HCEC 1CT (cell line): Measurements from ENCODE around the gene ZDHHC14.
"Not testable (repeated sequence)": the region's sequence is repeated elsewhere in the genome, so short reads cannot be mapped to it uniquely, and the experiment has no call there.

Experiments
- DNase-seq: peaks from one replicate; pipeline ENCODE4 v3.0.0-alpha.2; 2017

Gene ZDHHC14

GRCh38 chr6:157380779-157381561 lies at the start of gene ZDHHC14:
Gene ZDHHC14, plus strand, starts transcription at chr6:157381190.
- peak; percentile 82 for DNase-seq

- DNase-seq, result no peak
Measured at GRCh38 chr6:157332813-157333212, 48.2 kb upstream of the ZDHHC14 start.

- no peak for DNase-seq
Measured at GRCh38 chr6:157333537-157333936, 47.5 kb upstream of the ZDHHC14 start.

- no peak for DNase-seq
Measured at GRCh38 chr6:157333956-157334355, 47.0 kb upstream of the ZDHHC14 start.

GRCh38 chr6:157335829-157336228 lies 45.2 kb upstream of the ZDHHC14 start:
- DNase-seq, result no peak

GRCh38 chr6:157337276-157337675 lies 43.7 kb upstream of the ZDHHC14 start:
- DNase-seq, result not testable (repeated sequence)

- no peak for DNase-seq
Measured at GRCh38 chr6:157337751-157338150, 43.2 kb upstream of the ZDHHC14 start.

DNA sequence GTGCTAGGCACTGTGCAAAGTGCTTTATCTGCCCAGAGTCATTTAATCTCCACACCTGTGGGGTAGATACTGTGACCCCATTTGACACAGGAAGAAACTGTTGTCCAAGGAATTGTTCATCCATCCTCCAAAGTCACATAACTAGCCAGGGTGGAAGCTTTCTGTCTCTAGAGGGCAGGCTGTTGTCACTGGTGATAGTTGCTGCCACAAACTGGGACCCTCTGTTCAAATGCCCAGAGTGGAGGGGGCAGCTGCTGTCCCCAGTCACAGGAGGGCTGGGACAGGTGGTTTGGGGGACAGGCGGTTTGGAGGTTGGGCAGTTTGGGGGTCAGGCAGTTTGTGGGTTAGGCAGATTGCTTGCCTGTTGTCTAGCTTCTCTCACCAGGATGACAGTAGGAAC lies 41.6 kb upstream of the ZDHHC14 start:
- DNase-seq, result no peak

GRCh38 chr6:157343732-157344131 lies 37.3 kb upstream of the ZDHHC14 start:
- no peak for DNase-seq

GRCh38 chr6:157346373-157346772 lies 34.6 kb upstream of the ZDHHC14 start:
- no peak for DNase-seq

- DNase-seq, result no peak
Measured at GRCh38 chr6:157358287-157358686, 22.7 kb upstream of the ZDHHC14 start.

- DNase-seq, result no peak
Measured at GRCh38 chr6:157361886-157362285, 19.1 kb upstream of the ZDHHC14 start.

DNA sequence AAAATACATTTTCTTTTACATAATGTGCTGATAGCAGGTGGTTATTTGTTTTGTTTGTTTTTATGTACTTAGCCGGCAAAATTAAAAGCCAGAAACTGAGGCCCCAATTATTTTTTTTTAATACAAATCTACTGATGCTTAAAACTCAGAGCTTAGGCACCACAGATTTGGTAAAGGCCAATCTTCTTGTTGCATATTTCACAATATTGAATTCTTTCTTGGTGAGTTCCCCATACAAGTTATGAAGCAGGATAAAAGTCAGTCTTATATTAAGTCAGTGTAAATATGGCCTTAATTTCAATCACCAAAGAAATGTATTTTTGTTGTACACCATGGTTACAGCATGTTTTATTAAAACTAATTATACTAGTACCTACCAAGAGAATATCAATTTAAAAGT lies 16.3 kb upstream of the ZDHHC14 start:
- no peak for DNase-seq

GRCh38 chr6:157366648-157367047 lies 14.3 kb upstream of the ZDHHC14 start:
- no peak for DNase-seq

GRCh38 chr6:157368359-157369049 lies 12.5 kb upstream of the ZDHHC14 start:
- DNase-seq, result no peak

- no peak for DNase-seq
Measured at GRCh38 chr6:157370755-157371154, 10.2 kb upstream of the ZDHHC14 start.

GRCh38 chr6:157372501-157373280 lies 8.3 kb upstream of the ZDHHC14 start:
- DNase-seq, result no peak

GRCh38 chr6:157374889-157375443 lies 6.0 kb upstream of the ZDHHC14 start:
- no peak for DNase-seq

DNA sequence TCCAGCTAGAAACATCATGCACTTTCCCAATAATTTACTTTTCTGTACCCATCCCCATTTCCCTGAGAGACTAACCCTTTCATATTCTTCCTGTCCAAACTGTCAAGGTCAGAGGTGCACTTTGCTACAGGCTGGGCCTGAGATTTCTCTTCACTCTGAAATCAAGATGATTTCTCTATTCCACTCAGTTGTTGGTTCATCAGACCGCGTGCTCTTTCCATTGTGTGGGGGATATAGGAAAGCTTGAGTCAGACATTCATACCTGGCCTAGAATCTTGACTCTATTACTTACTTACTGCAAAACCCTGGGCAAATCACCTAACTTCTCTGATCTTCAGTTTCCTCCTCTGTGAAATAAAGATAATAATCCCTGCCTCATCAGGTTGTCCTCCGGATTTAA lies 4.7 kb upstream of the ZDHHC14 start:
- no peak for DNase-seq

GRCh38 chr6:157376706-157377230 lies 4.2 kb upstream of the ZDHHC14 start:
- DNase-seq, result no peak

- DNase-seq, result peak; percentile 90
Measured at GRCh38 chr6:157379656-157380457, 1.1 kb upstream of the ZDHHC14 start.

DNA sequence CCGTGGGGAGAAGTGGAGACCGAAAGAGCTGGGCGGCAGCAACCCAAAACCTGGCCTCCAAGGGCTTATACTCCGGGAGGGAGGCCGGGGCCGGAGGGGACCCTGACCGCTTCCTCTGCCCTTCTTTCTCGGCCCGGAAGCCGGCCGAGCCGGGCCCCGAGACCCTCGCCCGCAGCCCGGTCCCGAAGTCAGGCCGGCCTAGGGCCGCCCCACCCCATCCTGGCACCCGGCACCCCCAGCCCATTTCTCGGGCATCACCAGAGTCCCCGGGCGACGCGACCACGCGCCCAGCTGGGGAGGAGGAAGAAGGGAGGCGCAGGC lies 572 bp upstream of the ZDHHC14 start:
- DNase-seq, result no peak
